SK-N-MC (cell line): ENCODE results near the gene SGSH.

ENCODE experiments used
- DNase-seq: peaks from one replicate; pipeline ENCODE4 v3.0.0-alpha.2; 2011; ENCODE audit warnings: low read depth, low spot score
- H3K27ac ChIP-seq: fragments of 200-600 bp; sonication (generic); 2 replicates; pipeline ENCODE4 v1.5.1; 2016; ENCODE audit warnings: mixed run types
- H3K36me3 ChIP-seq: fragments of 200-600 bp; sonication (generic); 2 replicates; pipeline ENCODE4 v1.6.1; 2017; ENCODE audit warnings: antibody characterized with exemption, low read length, mixed read lengths; ENCODE audit not compliant: insufficient read depth
- H3K4me3 ChIP-seq: fragments of 200-600 bp; sonication (generic); 2 replicates; pipeline ENCODE4 v1.5.1; 2016
- H3K9ac ChIP-seq: fragments of 200-600 bp; sonication (generic); 2 replicates; pipeline ENCODE4 v1.8.0; 2017; ENCODE audit warnings: mixed run types, mixed read lengths; ENCODE audit not compliant: insufficient read length
- H3K9me3 ChIP-seq: fragments of 200-600 bp; sonication (generic); 2 replicates; pipeline ENCODE4 v1.6.1; 2017; ENCODE audit warnings: low read depth, mild to moderate bottlenecking, antibody characterized with exemption, low read length, moderate library complexity, mixed read lengths
- EZH2 ChIP-seq: fragments of 200-600 bp; sonication (generic); IDR thresholded peaks from one replicate; pipeline ENCODE4 v1.6.1; 2017; ENCODE audit warnings: antibody characterized with exemption
- FOXP2 ChIP-seq: optimal IDR thresholded peaks from 2 replicates; pipeline ENCODE3; 2011; ENCODE audit warnings: mild to moderate bottlenecking, moderate library complexity; ENCODE audit not compliant: insufficient read depth; ENCODE audit errors: extremely low read length, control extremely low read depth
- POLR2AphosphoS5 ChIP-seq: IDR thresholded peaks from 2 replicates; pipeline ENCODE4 v1.6.1; 2012; ENCODE audit warnings: mild to moderate bottlenecking, low read depth, low read length, borderline replicate concordance

The SGSH gene

DNA sequence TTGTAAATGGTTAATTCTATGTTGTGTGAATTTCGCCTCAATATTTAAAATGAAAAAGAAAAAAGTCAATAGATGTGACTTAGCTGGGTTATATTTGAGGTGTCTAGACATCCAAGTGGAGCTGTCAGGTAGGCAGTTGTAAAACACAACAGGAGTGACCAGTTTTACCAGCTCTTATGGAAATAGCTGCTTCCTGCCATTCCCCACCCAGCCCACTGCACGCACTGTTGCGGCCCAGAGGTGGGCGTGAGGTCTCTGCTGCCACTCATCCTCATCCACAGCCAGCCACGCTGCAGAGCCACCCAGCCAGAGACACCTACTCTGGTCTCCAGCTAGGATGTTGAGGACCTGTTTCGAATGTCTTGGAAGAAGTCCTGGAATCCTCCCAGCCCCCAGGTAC lies 53.7 kb downstream of the SGSH start:
- H3K27ac ChIP-seq: no peak overlapping the region
- no peaks in the 10 kb centered on the region for H3K36me3 ChIP-seq
- H3K9me3 ChIP-seq: no peaks in the 10 kb centered on the region
- TF ChIP-seq POLR2AphosphoS5 (no peak), FOXP2 (no peak), EZH2 (no peak)
- H3K9ac ChIP-seq: no peak overlapping the region
- DNase-seq: no peak
- no peak overlapping the region for H3K4me3 ChIP-seq

DNA sequence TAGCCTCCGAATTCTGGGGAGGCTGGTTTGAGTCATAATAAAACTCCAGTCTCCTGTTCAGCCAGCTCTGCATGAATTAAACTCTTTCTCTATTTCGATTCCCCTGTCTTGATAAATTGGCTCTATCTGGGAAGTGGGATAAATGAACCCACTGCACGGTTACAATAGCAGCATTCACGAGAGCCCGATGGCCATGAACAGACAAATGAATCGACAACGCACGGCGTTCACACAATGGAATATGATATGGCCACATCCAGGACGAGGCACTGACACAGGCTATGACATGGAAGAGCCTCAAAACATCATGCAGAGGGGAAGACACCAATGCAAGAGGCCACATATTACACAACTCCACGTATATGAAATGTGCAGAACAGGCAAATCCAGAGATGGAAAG lies 55.9 kb downstream of the SGSH start:
- Histone ChIP-seq H3K36me3 (no peaks in the 10 kb centered on the region), H3K9me3 (no peaks in the 10 kb centered on the region), H3K27ac (no peak overlapping the region), H3K9ac (no peak overlapping the region), H3K4me3 (no peak overlapping the region)
- DNase-seq: no peak
- TF ChIP-seq FOXP2 (no peak), EZH2 (no peak), POLR2AphosphoS5 (no peak)

DNA sequence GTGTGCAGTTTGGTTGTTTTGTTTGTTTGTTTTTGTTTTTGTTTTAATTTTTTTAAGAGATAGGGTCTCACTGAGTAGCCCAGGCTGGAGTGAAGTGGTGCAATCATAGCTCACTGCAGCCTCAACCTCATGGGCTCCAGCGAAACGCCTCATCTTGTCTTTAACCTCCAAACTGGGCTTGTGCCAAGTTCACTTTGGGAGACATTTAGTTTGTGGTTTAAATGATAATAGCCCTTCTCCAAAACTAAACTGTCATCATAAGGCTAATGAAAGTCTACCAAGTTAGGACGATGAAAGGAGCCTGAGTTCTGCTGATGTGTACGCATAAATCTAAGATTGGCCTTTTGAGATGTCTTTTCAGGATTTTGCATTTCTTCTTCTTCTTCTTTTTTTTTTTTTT lies 56.8 kb downstream of the SGSH start:
- no peak for TF ChIP-seq FOXP2
- no peak for TF ChIP-seq EZH2
- TF ChIP-seq POLR2AphosphoS5: no peak
- no peak for DNase-seq
- Histone ChIP-seq H3K9ac (no peak overlapping the region), H3K9me3 (no peaks in the 10 kb centered on the region), H3K4me3 (no peak overlapping the region), H3K36me3 (no peaks in the 10 kb centered on the region), H3K27ac (no peak overlapping the region)

DNA sequence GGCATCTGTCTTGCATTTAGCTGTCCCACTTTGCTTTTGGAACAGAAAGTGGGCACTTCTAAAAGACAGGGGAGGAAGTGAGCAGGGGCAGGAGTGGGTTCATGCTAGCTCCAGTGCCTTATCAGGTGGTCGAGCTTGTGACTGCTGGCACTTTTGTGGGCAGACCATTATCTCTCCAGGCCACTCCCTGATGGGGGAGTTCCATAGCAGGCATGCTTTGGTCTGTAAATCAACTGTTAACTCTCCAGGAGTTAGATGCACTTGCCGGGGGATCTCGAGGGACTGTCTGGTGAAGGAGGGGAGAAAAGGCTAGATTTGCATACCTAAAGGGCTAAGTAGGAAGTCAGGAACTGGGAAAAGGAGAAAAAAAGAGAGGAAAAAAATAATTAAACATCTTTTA lies 59.6 kb downstream of the SGSH start:
- TF ChIP-seq EZH2 (no peak), POLR2AphosphoS5 (no peak), FOXP2 (no peak)
- no peak overlapping the region for H3K27ac ChIP-seq
- no peaks in the 10 kb centered on the region for H3K36me3 ChIP-seq
- no peaks in the 10 kb centered on the region for H3K9me3 ChIP-seq
- DNase-seq: no peak
- H3K9ac ChIP-seq: no peak overlapping the region
- H3K4me3 ChIP-seq: no peak overlapping the region
